ENCODE results near the gene PIGU.

The PIGU gene

DNA sequence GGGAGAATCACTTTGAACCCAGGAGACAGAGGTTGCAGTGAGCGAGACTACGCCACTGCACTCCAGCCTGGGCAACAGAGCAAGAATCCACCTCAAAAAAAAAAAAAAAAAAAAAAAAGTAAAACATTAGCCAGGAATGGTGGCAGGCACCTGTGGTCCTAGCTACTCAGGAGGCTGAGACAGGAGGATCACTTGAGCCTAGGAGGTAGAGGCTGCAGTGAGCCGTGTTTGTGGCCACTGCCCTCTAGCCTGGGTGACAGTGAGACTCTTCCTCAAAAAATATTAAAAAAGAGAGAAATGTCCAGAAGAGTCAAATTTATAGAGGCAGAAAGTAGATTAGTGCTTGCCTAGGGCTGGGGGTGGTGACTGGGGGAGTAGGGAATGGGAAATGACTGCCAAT is 6.8 kb upstream of the PIGU start:
- CTCF ChIA-PET: no interaction called here

DNA sequence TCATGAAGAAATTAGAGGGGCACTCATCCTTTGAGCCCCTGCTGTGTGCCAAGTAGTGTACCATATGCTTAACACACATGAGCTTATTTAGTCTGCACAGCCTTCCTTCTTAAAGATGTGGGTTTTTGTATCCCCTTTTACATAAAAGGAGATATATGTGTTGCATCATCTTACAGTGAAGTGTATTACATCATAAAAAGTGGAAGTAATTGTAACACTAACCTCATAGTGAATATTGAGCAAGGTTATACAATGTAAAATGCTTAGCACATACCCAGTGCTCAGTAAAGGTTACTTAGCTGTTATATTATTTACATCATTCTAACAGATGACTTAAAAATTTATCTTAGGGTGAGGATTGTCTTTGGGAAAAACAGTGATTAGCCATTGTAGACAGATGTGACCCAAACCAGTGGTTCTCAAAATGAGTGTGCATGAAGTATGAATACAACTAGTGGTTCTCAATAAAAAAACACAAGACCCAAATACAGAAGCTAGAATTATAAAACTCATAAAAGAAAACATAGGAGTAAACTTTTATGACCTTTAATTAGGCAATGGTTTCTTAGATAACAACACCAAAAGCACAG is 3.8 kb upstream of the PIGU start:
- H3K4me3 ChIP-seq (ENCODE audit: low read depth, low read length): no peak overlapping the region
- POLR2A ChIA-PET: interaction anchor here (0.6 to 0.7 kb wide), 2 partner anchors 35 to 138 kb away, joined by 4 to 8 read pairs; no protein-coding TSS in a partner anchor
- no peaks in the 10 kb centered on the region for H3K4me1 ChIP-seq (ENCODE audit: control insufficient read depth, insufficient read depth, low read length)
- H3K9me3 ChIP-seq (ENCODE audit: control insufficient read depth, insufficient read depth, low read depth, low read length): no peaks in the 10 kb centered on the region
- H3K36me3 ChIP-seq (ENCODE audit: control insufficient read depth in 2 of 2, insufficient read depth in 1 of 2, low read length in 2 of 2): no peaks in the 10 kb centered on the region
- CTCF ChIA-PET: interaction anchor here (0.8 kb wide), 1 partner anchor 118 kb away, joined by 6 read pairs; no protein-coding TSS in a partner anchor
- no peak overlapping the region for H3K27ac ChIP-seq (ENCODE audit: extremely low read depth, low read depth, low read length)
- TF ChIP-seq ZNF335 (tag by site-specific recombination; conservative IDR thresholded peaks at IDR 0.05): 0 out of 2 replicates have a peak, but pooled peaks have one; percentile 16
- no peak for TF ChIP-seq ZNF223 (tag by site-specific recombination; IDR thresholded peaks at IDR 0.05)
- TF ChIP-seq PRDM1 (tag by site-specific recombination; IDR thresholded peaks at IDR 0.05): peak; percentile 38; the same call in 1 of the 2 replicates
- TF ChIP-seq, protein P1, sequence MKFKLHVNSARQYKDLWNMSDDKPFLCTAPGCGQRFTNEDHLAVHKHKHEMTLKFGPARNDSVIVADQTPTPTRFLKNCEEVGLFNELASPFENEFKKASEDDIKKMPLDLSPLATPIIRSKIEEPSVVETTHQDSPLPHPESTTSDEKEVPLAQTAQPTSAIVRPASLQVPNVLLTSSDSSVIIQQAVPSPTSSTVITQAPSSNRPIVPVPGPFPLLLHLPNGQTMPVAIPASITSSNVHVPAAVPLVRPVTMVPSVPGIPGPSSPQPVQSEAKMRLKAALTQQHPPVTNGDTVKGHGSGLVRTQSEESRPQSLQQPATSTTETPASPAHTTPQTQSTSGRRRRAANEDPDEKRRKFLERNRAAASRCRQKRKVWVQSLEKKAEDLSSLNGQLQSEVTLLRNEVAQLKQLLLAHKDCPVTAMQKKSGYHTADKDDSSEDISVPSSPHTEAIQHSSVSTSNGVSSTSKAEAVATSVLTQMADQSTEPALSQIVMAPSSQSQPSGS (tag by site-specific recombination; IDR thresholded peaks at IDR 0.05; ENCODE audit: low read depth): peak; percentile 86
- TF ChIP-seq SP2 (tag by site-specific recombination; IDR thresholded peaks at IDR 0.05): no peak
- no peak for TF ChIP-seq ZNF19 (tag by site-specific recombination; IDR thresholded peaks at IDR 0.05; ENCODE audit: low read depth)
- TF ChIP-seq, protein P2, sequence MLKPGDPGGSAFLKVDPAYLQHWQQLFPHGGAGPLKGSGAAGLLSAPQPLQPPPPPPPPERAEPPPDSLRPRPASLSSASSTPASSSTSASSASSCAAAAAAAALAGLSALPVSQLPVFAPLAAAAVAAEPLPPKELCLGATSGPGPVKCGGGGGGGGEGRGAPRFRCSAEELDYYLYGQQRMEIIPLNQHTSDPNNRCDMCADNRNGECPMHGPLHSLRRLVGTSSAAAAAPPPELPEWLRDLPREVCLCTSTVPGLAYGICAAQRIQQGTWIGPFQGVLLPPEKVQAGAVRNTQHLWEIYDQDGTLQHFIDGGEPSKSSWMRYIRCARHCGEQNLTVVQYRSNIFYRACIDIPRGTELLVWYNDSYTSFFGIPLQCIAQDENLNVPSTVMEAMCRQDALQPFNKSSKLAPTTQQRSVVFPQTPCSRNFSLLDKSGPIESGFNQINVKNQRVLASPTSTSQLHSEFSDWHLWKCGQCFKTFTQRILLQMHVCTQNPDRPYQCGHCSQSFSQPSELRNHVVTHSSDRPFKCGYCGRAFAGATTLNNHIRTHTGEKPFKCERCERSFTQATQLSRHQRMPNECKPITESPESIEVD (tag by site-specific recombination; IDR thresholded peaks at IDR 0.05): peak; percentile 30; the same call in 1 of the 2 replicates
- TF ChIP-seq ZXDB (tag by site-specific recombination; IDR thresholded peaks at IDR 0.05): no peak
- TF ChIP-seq, protein P3, sequence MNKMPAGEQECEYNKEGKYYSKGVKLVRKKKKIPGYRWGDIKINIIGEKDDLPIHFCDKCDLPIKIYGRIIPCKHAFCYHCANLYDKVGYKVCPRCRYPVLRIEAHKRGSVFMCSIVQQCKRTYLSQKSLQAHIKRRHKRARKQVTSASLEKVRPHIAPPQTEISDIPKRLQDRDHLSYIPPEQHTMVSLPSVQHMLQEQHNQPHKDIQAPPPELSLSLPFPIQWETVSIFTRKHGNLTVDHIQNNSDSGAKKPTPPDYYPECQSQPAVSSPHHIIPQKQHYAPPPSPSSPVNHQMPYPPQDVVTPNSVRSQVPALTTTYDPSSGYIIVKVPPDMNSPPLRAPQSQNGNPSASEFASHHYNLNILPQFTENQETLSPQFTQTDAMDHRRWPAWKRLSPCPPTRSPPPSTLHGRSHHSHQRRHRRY (tag by site-specific recombination; IDR thresholded peaks at IDR 0.05): no peak
- TF ChIP-seq ZNF629 (tag by site-specific recombination; IDR thresholded peaks at IDR 0.05): peak; percentile 76
- TF ChIP-seq GLI4 (tag by site-specific recombination; IDR thresholded peaks at IDR 0.05): no peak
- TF ChIP-seq, protein P4, sequence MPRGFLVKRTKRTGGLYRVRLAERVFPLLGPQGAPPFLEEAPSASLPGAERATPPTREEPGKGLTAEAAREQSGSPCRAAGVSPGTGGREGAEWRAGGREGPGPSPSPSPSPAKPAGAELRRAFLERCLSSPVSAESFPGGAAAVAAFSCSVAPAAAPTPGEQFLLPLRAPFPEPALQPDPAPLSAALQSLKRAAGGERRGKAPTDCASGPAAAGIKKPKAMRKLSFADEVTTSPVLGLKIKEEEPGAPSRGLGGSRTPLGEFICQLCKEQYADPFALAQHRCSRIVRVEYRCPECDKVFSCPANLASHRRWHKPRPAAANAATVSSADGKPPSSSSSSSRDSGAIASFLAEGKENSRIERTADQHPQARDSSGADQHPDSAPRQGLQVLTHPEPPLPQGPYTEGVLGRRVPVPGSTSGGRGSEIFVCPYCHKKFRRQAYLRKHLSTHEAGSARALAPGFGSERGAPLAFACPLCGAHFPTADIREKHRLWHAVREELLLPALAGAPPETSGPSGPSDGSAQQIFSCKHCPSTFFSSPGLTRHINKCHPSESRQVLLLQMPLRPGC (tag by site-specific recombination; IDR thresholded peaks at IDR 0.05): no peak
- TF ChIP-seq ZSCAN16 (tag by site-specific recombination; IDR thresholded peaks at IDR 0.05): no peak
- no peak for TF ChIP-seq ZNF350 (tag by site-specific recombination; IDR thresholded peaks at IDR 0.05)
- TF ChIP-seq, protein P5, sequence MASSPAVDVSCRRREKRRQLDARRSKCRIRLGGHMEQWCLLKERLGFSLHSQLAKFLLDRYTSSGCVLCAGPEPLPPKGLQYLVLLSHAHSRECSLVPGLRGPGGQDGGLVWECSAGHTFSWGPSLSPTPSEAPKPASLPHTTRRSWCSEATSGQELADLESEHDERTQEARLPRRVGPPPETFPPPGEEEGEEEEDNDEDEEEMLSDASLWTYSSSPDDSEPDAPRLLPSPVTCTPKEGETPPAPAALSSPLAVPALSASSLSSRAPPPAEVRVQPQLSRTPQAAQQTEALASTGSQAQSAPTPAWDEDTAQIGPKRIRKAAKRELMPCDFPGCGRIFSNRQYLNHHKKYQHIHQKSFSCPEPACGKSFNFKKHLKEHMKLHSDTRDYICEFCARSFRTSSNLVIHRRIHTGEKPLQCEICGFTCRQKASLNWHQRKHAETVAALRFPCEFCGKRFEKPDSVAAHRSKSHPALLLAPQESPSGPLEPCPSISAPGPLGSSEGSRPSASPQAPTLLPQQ (tag by site-specific recombination; IDR thresholded peaks at IDR 0.05): peak; percentile 48; the same call in 1 of the 2 replicates
- no peak for TF ChIP-seq ZNF677 (tag by site-specific recombination; IDR thresholded peaks at IDR 0.05)
- TF ChIP-seq HOXC10 (CRISPR knock-in tag; IDR thresholded peaks at IDR 0.05): no peak
- TF ChIP-seq ZNF324 (tag by site-specific recombination; IDR thresholded peaks at IDR 0.05): 0 out of 2 replicates have a peak, but pooled peaks have one; percentile 36
- TF ChIP-seq ZNF202 (tag by site-specific recombination; IDR thresholded peaks at IDR 0.05; ENCODE audit: borderline replicate concordance): no peak
- TF ChIP-seq, protein P6, sequence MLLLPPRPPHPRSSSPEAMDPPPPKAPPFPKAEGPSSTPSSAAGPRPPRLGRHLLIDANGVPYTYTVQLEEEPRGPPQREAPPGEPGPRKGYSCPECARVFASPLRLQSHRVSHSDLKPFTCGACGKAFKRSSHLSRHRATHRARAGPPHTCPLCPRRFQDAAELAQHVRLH (tag by site-specific recombination; IDR thresholded peaks at IDR 0.05): no peak
- TF ChIP-seq ZEB2 (tag by site-specific recombination; IDR thresholded peaks at IDR 0.05): 0 out of 2 replicates have a peak, but pooled peaks have one; percentile 31
- TF ChIP-seq ZNF132 (tag by site-specific recombination; IDR thresholded peaks at IDR 0.05; ENCODE audit: borderline replicate concordance): no peak
- no peak for TF ChIP-seq ZNF843 (tag by site-specific recombination; IDR thresholded peaks at IDR 0.05)

More for the DNA sequence above, 6.8 kb upstream of the PIGU start:
- H3K27ac ChIP-seq (ENCODE audit: extremely low read depth, low read depth, low read length): no peak overlapping the region
- no peaks in the 10 kb centered on the region for H3K4me1 ChIP-seq (ENCODE audit: control insufficient read depth, insufficient read depth, low read length)
- no peaks in the 10 kb centered on the region for H3K9me3 ChIP-seq (ENCODE audit: control insufficient read depth, insufficient read depth, low read depth, low read length)
- no peak overlapping the region for H3K4me3 ChIP-seq (ENCODE audit: low read depth, low read length)
- TF ChIP-seq HOXD13 (CRISPR knock-in tag; IDR thresholded peaks at IDR 0.05; ENCODE audit: borderline replicate concordance) (no peak), IKZF3 (tag by site-specific recombination; IDR thresholded peaks at IDR 0.05) (no peak), ZBTB1 (tag by site-specific recombination; IDR thresholded peaks at IDR 0.05) (no peak)
- POLR2A ChIA-PET: no interaction called here
- no peaks in the 10 kb centered on the region for H3K36me3 ChIP-seq (ENCODE audit: control insufficient read depth in 2 of 2, insufficient read depth in 1 of 2, low read length in 2 of 2)

All from HEK293 (cell line).